Amniotic epithelial cell (primary cell): Measurements from ENCODE around the gene PGAP6.
A peak's percentile ranks its signal among the peaks of the same experiment; 100 is the strongest.
"Not testable (repeated sequence)": the region's sequence is repeated elsewhere in the genome, so short reads cannot be mapped to it uniquely, and the experiment has no call there.

Experiments used
- DNase-seq: peaks from one replicate; pipeline ENCODE4 v3.0.0-alpha.2; 2010; ENCODE audit warnings: low read depth

Gene PGAP6

GRCh38 chr16:378113-378820 is 3.5 kb downstream of the PGAP6 start:
- not testable (repeated sequence) for DNase-seq

- DNase-seq = no peak
Measured at GRCh38 chr16:377419-377951, 4.3 kb downstream of the PGAP6 start.

DNA sequence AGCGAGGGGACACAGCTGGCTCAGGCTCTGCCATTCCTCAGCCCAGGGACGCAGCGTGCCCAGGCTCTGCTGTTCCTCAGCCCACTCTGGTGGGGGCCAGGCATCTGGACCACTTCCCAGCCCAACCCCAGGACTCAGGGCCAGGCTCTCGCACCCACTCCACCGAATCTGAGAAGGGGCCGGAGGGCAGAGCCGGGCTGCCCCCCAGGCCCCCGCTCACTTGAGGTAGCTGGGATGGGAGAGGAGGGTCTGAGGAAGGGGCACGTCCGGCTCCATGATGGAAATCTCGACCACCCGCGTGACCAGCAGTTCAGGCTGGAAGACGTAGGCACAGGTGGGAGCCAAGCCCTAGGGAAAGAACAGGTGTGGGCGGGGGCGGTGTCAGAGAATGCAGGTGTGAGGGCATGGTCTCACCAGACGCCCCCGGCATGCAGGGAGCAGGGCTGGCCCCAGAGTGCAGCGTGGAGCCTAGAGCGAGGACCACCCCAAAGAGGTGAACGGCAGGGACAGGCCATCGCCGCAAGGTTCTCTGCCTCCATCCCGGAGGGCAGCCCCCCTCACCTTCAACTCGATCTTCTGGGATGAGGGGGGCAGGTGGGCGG is 4.9 kb downstream of the PGAP6 start:
- no peak for DNase-seq

DNA sequence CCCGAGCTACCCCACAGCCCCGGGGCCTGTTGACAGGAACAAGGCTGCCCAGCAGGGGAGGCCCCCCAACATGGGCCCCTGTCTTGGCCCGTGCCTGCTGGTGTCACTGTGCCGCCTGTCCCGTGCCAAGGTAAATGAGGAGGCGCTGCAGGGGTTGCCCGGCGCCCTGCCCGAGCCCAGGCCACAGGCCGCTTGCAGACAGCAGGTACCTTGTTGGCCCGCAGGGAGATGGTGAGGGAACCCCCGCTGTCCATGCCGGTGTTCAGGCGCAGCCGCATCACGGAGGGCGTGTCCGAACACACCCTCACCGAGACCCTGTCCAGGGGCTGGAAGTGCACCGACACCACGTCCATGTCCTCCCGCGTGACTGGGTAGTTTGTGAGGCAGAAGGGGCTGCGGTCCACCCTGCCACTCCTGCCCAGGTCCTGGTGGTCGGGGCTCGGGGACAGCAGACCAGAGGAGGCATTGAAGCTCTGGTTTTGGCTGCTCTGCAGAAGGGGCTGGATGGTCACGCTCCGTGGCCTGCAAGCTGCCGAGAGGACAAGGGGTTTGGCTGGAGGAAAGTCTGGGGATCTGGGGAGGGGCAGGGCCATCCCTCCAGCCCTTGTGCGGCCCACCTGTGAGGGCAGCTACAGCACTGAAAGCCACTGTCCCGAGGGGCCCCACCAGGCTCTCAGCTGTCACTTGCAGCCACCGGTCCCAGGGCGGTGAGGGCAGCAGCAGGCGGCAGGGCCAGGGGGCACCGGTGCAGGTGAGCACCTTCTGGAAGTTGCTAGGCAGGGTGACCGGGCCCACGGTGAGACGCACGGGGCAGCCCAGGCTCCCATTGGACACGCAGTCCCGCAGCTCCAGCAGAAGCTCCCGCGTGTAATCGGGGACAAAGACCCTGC is 5.6 kb downstream of the PGAP6 start:
- no peak for DNase-seq

DNA sequence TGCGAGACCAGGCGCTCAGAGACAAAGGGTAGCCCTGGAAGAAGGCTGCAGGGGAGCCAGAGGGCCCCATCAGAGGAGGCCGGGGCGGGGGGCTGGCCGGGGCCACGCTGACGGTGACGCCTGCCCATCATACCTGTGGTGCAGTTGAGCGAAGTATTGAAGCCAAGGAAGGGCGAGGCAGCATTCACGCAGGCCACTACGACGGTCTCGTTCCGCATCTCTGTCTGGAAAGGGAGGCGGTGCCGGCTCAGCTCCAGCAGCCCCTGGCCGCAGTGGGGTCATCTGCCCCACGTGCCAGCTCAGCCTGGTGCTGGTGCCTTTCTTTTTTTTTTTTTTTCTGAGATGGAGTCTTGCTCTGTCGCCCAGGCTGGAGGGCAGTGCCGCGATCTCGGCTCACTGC is 6.6 kb downstream of the PGAP6 start:
- DNase-seq = no peak

DNA sequence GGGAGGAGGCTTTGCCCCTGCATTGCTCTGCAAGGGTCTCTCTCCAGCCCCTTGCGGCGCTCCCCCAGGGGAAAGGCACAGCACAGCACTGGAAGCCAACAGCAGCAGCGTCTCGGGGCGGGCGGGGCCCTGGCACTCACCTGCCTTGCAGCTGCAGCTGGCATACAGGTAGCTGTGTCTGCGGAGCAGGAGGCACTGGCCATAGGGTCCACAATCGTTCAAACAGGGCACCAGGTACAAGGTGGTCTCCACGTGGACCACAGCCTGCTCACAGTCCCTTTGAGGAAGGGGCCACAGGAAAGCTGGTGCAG is 7.2 kb downstream of the PGAP6 start:
- no peak for DNase-seq

DNA sequence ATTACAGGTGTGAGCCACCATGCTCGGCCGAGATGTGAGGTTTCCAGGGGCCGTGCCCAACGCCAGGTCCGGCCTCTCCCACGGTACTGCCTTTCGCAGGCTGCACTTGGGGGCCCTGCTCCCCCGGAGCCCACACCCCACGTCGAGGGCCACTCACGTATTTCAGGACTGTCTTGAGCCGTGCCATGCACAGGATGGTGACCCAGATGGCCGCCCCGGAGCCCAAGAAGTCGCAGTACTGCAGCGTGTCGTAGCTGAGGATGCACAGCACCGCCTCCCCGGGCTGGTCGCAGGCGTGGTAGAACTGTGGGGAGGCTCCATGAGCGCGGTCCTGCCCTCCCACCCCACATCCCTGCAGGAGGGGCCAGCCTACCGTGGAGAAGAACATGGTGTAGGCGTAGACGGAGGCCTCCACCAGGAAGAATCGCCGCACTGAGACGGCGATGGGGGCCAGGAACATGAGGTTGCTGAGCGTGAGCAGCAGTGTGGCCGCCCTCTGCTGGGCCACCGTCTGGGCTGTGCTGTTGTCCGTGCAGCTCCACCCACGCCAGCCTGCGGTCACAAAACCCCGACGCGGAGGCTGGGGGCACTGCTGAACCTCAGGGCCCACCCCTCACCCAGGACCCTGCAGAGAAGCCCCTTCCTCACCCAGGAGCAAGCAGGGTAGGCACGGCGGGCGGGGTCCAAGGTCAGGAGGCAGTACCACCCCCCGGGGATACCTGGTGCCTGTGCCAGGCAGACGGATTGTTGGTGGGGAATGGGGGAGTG is 7.7 kb downstream of the PGAP6 start:
- no peak for DNase-seq

DNA sequence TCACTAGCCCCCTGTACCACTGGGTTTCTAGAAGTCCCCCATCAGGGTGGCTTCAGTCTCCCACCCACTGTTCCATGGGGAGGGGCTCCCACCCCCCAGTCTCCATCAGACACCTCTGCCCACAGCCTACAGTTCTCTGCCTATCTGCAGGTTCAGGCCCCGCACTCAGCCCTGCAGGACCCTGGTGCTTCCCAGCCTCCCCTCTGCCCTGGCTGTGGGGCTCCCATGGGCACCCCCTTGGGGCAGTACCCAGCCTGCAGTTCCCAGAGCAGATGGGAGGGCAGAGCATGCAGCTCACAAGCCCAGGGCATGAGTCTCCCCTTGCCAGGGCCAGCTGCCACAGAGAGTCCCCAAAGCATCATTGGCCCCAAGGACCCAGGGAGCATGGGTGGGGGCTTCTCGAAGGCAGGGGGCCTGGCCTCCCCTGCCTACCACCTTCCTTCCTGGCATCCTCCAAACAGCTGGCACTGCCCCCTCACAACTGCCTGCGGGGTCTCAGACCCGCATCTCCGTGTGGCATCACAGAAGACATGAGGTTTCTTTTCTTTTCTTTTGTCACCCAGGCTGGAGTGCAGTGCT is 8.7 kb downstream of the PGAP6 start:
- no peak for DNase-seq

DNA sequence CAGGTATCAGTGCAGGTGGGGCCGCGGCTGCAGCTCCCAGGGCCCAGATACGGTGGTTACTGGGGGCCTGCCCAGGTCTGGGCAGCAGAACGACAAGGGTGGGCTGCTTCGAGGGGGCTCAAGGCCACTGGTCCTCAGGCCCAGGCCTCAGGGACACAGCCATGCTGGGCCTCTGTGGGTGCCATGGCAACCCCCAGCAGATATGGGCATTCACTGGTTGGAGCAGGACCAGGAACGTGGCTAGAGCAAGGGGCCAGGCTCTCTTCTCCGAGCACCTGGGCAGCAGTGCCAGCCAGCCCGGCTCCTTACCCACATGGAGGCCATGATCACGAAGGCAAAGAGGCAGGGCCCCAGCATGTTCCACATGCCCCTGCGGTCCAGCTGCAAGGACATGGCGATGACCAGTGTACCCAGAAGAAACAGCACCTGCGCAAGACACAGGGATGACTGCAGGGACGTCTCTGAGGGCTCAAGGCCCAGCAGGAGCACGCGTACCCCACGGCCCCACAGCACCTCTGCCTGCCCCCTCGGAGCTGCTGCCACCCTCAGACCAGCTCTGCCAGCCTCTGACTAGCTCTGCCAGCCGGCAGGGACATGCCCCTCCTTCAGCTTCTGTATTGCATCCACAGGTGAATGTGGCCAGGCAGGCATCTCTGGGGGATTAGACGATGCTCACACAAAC is 9.3 kb downstream of the PGAP6 start:
- no peak for DNase-seq

DNA sequence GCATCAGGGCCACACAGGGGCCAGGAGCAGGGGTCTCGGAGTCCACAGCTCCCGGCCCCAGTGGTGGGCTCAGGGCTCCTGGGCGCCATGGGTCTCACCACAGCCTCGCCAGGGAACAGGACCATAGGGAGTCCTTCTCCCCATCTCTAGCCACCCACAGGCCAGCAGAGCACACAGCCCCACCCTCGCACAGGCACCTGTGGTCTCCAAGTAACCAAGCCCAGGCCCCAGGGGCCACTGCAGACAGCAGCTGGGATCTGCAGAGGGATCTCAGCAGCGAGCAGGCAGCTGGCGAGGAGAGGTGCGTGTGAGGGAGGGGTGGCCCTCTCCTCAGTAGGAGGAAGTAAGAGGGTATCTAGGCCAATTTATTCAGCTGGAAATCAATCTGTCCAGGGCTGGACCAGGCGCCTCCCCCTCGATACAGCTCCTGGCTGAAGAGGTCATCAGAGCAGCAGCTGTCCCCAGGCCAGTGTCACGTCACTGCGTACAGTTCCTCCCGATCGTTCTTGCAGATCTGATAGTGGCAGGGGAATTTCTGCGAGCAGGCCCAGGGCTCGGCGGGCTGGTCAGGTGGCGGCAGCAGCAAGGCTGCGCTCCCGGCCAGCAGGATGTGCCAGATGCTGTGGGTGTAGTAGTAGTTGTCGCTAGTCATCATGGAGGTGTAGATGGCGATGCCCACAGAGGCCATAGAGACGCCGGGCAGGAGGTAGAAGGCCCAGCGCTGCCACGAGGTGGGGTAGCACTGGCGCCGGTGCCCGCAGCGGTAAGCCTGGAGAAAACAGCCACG is 10.1 kb downstream of the PGAP6 start:
- DNase-seq = no peak

DNA sequence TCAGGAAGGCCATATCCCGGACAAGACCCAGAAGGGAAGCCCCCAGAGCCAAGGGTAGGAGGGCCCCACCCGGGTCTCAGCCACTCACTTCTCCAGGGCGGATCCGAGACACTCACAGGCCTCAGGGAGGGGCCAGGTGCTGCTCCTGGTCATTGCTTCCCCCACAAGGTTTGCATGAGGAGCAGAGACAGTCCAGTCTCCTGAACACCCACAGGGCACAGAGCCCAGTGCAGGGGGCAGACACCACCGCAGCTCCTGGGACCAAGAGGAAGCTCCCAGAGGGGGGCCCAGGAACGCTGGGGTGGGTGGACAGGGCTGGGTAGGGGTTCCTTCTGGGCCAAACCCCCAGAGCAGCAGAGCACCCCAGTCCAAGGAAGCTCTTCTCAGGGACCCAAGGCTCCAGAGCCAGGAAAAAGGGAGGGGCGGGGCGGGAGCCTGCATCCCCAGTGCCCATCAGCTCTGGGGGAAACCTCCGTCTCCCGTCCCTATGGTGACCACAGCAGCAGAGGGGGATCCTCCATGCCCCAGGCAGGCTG is 10.7 kb downstream of the PGAP6 start:
- DNase-seq = no peak

- peak; percentile 94 for DNase-seq
Measured at GRCh38 chr16:370443-370842, 11.3 kb downstream of the PGAP6 start, which contains the start of gene MRPL28. TSS of gene MRPL28 (minus strand) at chr16:370538. CDS start at chr16:370218, 320 bp downstream.

GRCh38 chr16:369866-370436 is 11.8 kb downstream of the PGAP6 start:
- DNase-seq = peak; percentile 14

DNA sequence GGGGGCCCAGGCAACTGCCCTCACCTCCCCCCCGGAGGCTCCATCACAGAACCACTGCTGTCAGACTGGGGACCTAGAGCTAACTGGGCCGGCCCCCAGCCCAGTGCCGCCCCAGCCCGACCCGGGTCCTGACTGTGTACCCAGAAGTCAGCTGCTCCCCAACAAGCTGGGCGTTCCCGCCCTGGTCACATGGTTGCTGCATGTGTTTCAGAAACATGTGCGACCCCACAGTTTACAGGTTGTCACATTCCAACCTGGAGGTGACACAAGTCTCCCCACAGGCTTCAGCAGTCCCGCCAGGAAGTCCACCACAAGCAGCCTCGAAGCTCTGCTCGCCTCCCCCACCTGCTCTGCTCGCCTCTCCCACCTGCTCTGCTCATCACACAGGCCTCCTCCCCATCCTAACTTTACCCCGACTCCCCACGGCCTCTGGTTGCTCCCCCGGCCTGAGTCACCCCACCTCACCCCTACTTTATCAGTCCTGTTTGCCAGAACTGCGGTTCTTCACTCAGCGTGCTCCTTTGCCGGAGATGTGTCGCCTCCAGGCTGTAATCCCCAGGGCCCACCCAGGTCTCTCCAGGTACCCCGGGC is 12.4 kb downstream of the PGAP6 start:
- peak; percentile 33 for DNase-seq

DNA sequence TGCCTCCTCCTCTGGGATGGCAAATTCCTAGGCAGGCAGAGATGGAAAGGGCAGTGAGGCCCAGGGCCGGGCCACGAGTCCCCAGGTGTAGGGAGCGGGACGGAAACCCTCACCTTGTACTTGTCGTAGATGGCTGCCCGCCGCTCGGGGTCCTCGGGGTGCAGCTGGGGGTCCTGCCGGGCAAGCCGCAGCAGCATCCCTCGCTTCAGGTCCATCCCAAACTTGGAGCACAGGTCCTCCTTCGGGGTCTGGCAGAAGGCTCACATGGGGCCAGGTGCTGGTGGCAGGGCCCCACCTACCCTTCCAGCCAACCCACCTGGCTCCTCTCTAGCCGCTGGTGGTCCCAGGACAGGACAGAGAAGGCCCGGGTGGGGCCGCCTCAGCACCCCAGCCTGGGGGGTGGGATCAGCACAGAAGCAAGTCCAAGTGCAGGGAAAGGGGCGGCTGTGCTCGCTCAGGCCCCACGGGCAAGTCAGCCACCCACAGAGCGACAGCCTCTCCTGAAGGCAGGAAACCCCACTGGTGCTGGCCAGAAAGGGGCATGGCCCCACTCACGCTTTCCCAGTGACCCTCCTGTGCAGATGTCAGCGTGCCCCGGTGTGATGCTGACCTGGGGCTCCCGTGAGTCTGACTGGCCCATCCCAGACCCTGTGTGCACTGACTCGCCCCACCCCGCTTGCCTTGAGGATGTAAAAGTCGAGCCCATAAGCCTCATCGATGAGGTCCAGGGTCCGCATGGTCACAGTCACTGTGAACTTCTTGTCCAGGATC is 13.2 kb downstream of the PGAP6 start:
- DNase-seq = no peak

- no peak for DNase-seq
Measured at GRCh38 chr16:367333-367903, 14.4 kb downstream of the PGAP6 start.

GRCh38 chr16:366476-366875 is 15.3 kb downstream of the PGAP6 start:
- no peak for DNase-seq
